ENCODE measurements around the gene RERE. TPM values are rescaled to one million over a fixed set of nuclear protein-coding genes. Genes with fewer than 3 reads are reported as not detected.
"Not testable (repeated sequence)": the region's sequence is repeated elsewhere in the genome, so short reads cannot be mapped to it uniquely, and the experiment has no call there.

The RERE gene
- total RNA-seq, 2 donors from 2014 or later: 207 to 322 TPM

DNA sequence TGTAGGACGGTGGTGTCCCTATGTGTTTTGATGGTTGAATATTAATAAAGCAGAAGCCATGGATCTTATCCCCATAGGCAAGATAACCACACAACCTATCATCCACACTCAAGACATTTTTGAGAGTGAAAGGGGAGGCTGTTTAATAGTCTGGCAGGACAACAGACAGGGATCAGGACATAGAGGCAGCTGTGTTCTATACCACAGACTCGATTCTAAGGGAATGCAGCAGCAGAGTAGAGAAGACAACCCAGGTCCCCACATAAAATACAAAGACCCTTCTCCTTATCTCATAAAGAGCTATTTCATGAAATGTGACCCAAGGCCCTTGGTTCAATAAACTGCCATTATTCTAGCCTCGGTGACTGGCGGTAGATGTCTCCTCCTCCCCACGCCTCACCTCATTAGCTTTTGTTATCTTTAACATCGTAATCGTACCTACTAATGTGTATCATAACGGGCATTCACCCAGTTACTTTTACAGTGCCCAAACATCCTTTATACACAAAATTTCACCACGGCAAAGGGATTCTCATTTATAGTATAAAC is 196.3 kb downstream of the RERE start:
- intact Hi-C loops (cut with DNase I); H3K4me1 ChIP-seq (replicated peaks); H3K27ac ChIP-seq; H3K4me3 ChIP-seq; H3K27me3 ChIP-seq (replicated peaks; ENCODE audit: insufficient read depth); DNase-seq (ENCODE audit: low spot score); H3K36me3 ChIP-seq; H3K9me3 ChIP-seq: not testable (repeated sequence)
- 69% methylated on average over 9 of the region's 9 CpGs for WGBS

DNA sequence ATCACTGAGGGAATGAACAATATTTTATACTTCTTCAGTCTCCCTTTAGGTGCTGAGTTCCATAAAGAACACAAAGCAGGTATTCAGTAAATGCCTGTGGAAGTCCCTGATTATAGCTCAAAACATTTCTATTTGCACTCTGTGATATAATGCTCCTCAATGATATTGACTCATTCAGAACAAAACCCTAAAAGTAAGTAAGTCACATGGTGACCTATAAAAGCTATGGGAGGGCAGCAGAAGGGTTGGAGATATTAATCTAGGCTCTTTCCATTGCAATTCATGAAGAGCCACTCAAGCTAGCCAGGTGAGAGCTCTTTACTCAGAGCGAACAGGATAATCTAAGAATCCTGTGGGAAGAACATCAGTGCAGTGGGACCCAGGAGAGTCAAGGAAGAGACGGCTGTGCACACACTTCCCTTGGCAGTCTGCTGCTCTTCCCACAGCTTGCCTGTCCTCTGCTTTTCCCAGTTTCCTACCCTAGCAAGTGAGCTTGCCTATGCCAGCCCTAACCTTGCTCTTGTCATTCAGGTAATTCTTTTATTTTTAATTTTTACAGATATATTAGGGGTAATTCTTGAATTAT is 197.4 kb downstream of the RERE start:
- H3K4me1 ChIP-seq (replicated peaks); H3K27me3 ChIP-seq (replicated peaks; ENCODE audit: insufficient read depth); H3K9me3 ChIP-seq; H3K4me3 ChIP-seq; DNase-seq (ENCODE audit: low spot score); H3K36me3 ChIP-seq; intact Hi-C loops (cut with DNase I); H3K27ac ChIP-seq: not testable (repeated sequence)
- WGBS: 79% methylated on average over 2 of the region's 2 CpGs

DNA sequence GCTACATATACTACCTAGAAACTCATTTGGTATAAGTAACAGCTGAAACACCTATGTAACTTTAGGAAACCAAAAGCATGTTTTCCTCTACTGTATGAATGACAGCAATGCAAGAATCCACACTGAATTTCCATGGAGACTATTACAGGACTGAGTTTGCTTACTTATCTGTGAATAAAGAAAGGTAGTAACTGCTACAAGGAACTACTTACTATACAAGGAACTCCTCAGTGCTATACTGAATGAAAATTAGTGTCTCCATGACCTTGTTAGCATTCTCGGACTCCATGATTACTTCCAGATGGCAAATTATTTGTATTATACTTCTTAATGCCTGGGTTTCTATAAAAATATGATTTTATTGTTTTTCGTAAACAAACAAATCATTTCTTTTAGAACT is 198.0 kb downstream of the RERE start:
- intact Hi-C loops (cut with DNase I); H3K4me1 ChIP-seq (replicated peaks); DNase-seq (ENCODE audit: low spot score); H3K4me3 ChIP-seq; H3K9me3 ChIP-seq; H3K36me3 ChIP-seq; H3K27ac ChIP-seq; H3K27me3 ChIP-seq (replicated peaks; ENCODE audit: insufficient read depth): not testable (repeated sequence)
- 46% methylated on average over 2 of the region's 2 CpGs for WGBS

GRCh38 chr1:8616791-8617190 is 200.6 kb downstream of the RERE start:
- H3K9me3 ChIP-seq; H3K27ac ChIP-seq; H3K4me3 ChIP-seq; H3K27me3 ChIP-seq (replicated peaks; ENCODE audit: insufficient read depth); intact Hi-C loops (cut with DNase I); H3K4me1 ChIP-seq (replicated peaks); H3K36me3 ChIP-seq; DNase-seq (ENCODE audit: low spot score): not testable (repeated sequence)
- WGBS: 88% methylated on average over 8 of the region's 8 CpGs

GRCh38 chr1:8611634-8612515 is 205.6 kb downstream of the RERE start:
- H3K4me1 ChIP-seq (replicated peaks); intact Hi-C loops (cut with DNase I); H3K4me3 ChIP-seq; H3K36me3 ChIP-seq; H3K27me3 ChIP-seq (replicated peaks; ENCODE audit: insufficient read depth); H3K9me3 ChIP-seq; H3K27ac ChIP-seq: not testable (repeated sequence)
- WGBS: 44% methylated on average over 3 of the region's 3 CpGs
- TF ChIP-seq POLR2AphosphoS5 (IDR thresholded peaks at IDR 0.05): peak; percentile 73
- peak; percentile 61 for DNase-seq (ENCODE audit: low spot score)

DNA sequence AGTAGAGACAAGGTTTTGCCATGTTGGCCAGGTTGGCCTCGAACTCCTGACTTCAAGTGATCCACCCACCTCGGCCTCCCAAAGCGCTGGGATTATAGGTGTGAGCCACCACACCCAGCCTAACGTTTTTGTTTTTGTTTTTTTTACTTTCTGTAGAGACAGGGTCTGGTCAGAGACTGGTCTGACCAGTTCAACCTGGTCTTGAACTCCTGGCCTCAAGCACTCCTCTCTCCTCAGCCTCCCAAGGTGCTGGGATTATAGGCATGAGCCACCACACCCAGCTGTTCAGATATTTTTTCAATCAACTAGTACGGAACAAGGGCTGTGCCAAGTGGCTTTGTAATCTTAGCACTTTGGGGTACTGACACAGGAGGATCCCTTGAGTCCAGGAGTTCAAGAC is 209.5 kb downstream of the RERE start:
- no peak overlapping the region for H3K27ac ChIP-seq
- H3K27me3 ChIP-seq (replicated peaks; ENCODE audit: insufficient read depth): no peaks in the 10 kb centered on the region
- WGBS: 84% methylated on average over 5 of the region's 5 CpGs
- TF ChIP-seq CTCF (IDR thresholded peaks at IDR 0.05): no peak
- no peak for TF ChIP-seq POLR2A (IDR thresholded peaks at IDR 0.05)
- no peak for TF ChIP-seq POLR2AphosphoS5 (IDR thresholded peaks at IDR 0.05)
- no peaks in the 10 kb centered on the region for H3K36me3 ChIP-seq
- no peak overlapping the region for H3K4me3 ChIP-seq
- no peaks in the 10 kb centered on the region for H3K9me3 ChIP-seq
- no peak for DNase-seq (ENCODE audit: low spot score)
- H3K4me1 ChIP-seq (replicated peaks): peaks cover 8% of the 10 kb centered on the region
- intact Hi-C loops (cut with DNase I): no loop called here

DNA sequence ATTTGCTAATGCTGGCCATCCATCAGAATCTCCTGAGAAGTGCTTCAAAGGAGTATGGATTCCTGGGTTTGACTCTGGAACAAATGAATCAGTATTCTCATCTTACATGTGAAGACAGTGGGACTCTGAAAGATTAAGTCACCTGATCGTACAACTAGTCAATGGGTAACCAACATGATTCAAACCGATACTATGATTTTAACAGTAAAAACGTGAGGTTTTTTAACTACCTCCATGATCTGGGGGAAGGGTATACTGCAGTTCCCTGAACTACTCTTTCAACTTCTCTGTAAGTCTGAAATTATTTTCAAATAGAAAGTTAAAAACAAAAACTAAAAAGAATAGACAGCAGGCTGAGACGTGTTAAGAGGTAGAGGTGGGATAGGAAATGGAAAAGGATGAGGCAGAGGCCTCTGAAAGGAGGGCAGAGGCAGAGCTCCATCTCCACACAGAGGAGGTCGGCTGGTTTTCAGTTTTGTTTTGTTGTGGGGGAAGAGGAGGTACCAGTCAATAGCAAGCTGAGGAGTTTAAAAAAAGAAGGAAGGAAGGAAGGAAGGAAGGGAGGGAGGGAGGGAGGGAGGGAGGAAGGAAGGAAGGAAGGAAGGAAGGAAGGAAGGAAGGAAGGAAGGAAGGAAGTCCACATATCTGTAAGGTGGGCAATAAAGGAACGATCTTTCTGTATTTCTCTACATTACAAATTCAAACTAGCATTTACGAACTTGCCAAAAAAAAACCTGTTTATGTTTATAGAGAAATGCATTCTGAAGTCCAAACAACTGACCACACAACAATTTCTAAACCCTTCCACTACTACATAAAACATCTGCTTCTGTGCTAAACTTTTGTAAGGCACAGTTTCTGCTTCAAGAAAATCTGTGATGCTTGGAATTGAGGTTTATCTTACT is 213.1 kb downstream of the RERE start:
- TF ChIP-seq CTCF (IDR thresholded peaks at IDR 0.05) (no peak), POLR2AphosphoS5 (IDR thresholded peaks at IDR 0.05) (no peak), POLR2A (IDR thresholded peaks at IDR 0.05) (no peak)
- Histone ChIP-seq H3K36me3 (no peaks in the 10 kb centered on the region), H3K27ac (no peak overlapping the region), H3K4me3 (no peak overlapping the region), H3K9me3 (no peaks in the 10 kb centered on the region), H3K27me3 (replicated peaks; ENCODE audit: insufficient read depth) (no peaks in the 10 kb centered on the region), H3K4me1 (replicated peaks) (peaks cover 2% of the 10 kb centered on the region)
- intact Hi-C loops (cut with DNase I): no loop called here
- DNase-seq (ENCODE audit: low spot score): no peak
- 70% methylated on average over 7 of the region's 7 CpGs for WGBS
